ENCODE measurements around the gene SAMD15. TPM values are rescaled to one million over a fixed set of nuclear protein-coding genes. Genes with fewer than 3 reads are reported as not detected.

SAMD15 gene
- total and polyA plus RNA-seq, 2 experiments from 2014 or later: 0.61 to 0.76 TPM

- Mint-ChIP-seq H3K4me1 (peaks cover 10% of the 10 kb centered on the region), H3K27ac (no peak overlapping the region), H3K27me3 (ENCODE audit: insufficient read depth, low read depth, poor library complexity) (no peaks in the 10 kb centered on the region), H3K9me3 (peaks cover 22% of the 10 kb centered on the region), H3K36me3 (ENCODE audit: low read depth) (peaks cover 40% of the 10 kb centered on the region), H3K4me3 (no peak overlapping the region)
- no peak overlapping the region for H2AFZ ChIP-seq
- no peaks in the 10 kb centered on the region for H3K27me3 ChIP-seq (ENCODE audit: insufficient read depth)
- H4K20me1 ChIP-seq (replicated peaks; ENCODE audit: insufficient read depth): no peaks in the 10 kb centered on the region
- H3K27ac ChIP-seq (ENCODE audit: low read depth): no peak overlapping the region
- H3F3A ChIP-seq (replicated peaks; ENCODE audit: low read depth): no peaks in the 10 kb centered on the region
- no peaks in the 10 kb centered on the region for H3K79me2 ChIP-seq (replicated peaks; ENCODE audit: insufficient read depth)
- peaks cover 11% of the 10 kb centered on the region; the same call in 1 of the 2 replicates for H3K4me1 ChIP-seq (ENCODE audit: insufficient read depth)
- DNase-seq (ENCODE audit: low spot score) (no peak), ATAC-seq (no peak)
- no peaks in the 10 kb centered on the region; the same call in 1 of the 2 replicates for H3K36me3 ChIP-seq (ENCODE audit: insufficient read depth)
- no peaks in the 10 kb centered on the region for H3K9me2 ChIP-seq (ENCODE audit: insufficient read depth)
- no peak overlapping the region for H3K4me2 ChIP-seq
- H3K4me3 ChIP-seq: no peak overlapping the region
- no peak for TF ChIP-seq ZNF114 (CRISPR knock-in tag; IDR thresholded peaks at IDR 0.05)
- TF ChIP-seq STAT1 (IDR thresholded peaks at IDR 0.05; ENCODE audit: unreplicated experiment): no peak
Observed at GRCh38 chr14:77421201-77421600, 44.0 kb downstream of the SAMD15 start.

GRCh38 chr14:77423423-77423822 is 46.2 kb downstream of the SAMD15 start, which contains the start of gene NOXRED1:
Gene NOXRED1, minus strand, starts transcription at chr14:77423523. Its CDS starts 634 bp downstream, at chr14:77422889.
- Histone ChIP-seq H3F3A (replicated peaks; ENCODE audit: low read depth) (no peaks in the 10 kb centered on the region), H3K36me3 (ENCODE audit: insufficient read depth) (peaks cover 5% of the 10 kb centered on the region; the same call in 1 of the 2 replicates), H2AFZ (no peak within 1 kb of the TSS), H3K27me3 (ENCODE audit: insufficient read depth) (no peaks in the 10 kb centered on the region), H3K27ac (ENCODE audit: low read depth) (no peak within 1 kb of the TSS), H3K4me3 (no peak within 1 kb of the TSS), H3K4me1 (ENCODE audit: insufficient read depth) (peaks cover 11% of the 10 kb centered on the region; the same call in 1 of the 2 replicates), H4K20me1 (replicated peaks; ENCODE audit: insufficient read depth) (no peaks in the 10 kb centered on the region), H3K79me2 (replicated peaks; ENCODE audit: insufficient read depth) (no peaks in the 10 kb centered on the region), H3K9me2 (ENCODE audit: insufficient read depth) (no peaks in the 10 kb centered on the region), H3K4me2 (0 out of 2 replicates have a peak within 1 kb of the TSS, but pooled peaks have one; percentile 51)
- peaks cover 10% of the 10 kb centered on the region for H3K4me1 Mint-ChIP-seq
- peaks cover 52% of the 10 kb centered on the region for H3K36me3 Mint-ChIP-seq (ENCODE audit: low read depth)
- H3K27me3 Mint-ChIP-seq (ENCODE audit: insufficient read depth, low read depth, poor library complexity): no peaks in the 10 kb centered on the region
- H3K4me3 Mint-ChIP-seq: no peak within 1 kb of the TSS
- ATAC-seq (no peak), DNase-seq (ENCODE audit: low spot score) (no peak)
- peaks cover 18% of the 10 kb centered on the region for H3K9me3 Mint-ChIP-seq
- H3K27ac Mint-ChIP-seq: no peak within 1 kb of the TSS
- TF ChIP-seq CREB1 (CRISPR knock-in tag; IDR thresholded peaks at IDR 0.05; ENCODE audit: low read depth) (no peak), EZH2 (IDR thresholded peaks at IDR 0.05; ENCODE audit: low read depth, unreplicated experiment) (no peak), REST (IDR thresholded peaks at IDR 0.05; ENCODE audit: unreplicated experiment) (no peak), ZNF462 (CRISPR knock-in tag; IDR thresholded peaks at IDR 0.05) (no peak), EZH2phosphoT487 (IDR thresholded peaks at IDR 0.05; ENCODE audit: unreplicated experiment) (no peak), JUNB (IDR thresholded peaks at IDR 0.05; ENCODE audit: unreplicated experiment) (no peak)
